Measurements from ENCODE around the gene PPARG.

GRCh38 chr3:12275974-12276650, 12.8 kb upstream of the PPARG start:
- TF ChIP-seq, protein P1, sequence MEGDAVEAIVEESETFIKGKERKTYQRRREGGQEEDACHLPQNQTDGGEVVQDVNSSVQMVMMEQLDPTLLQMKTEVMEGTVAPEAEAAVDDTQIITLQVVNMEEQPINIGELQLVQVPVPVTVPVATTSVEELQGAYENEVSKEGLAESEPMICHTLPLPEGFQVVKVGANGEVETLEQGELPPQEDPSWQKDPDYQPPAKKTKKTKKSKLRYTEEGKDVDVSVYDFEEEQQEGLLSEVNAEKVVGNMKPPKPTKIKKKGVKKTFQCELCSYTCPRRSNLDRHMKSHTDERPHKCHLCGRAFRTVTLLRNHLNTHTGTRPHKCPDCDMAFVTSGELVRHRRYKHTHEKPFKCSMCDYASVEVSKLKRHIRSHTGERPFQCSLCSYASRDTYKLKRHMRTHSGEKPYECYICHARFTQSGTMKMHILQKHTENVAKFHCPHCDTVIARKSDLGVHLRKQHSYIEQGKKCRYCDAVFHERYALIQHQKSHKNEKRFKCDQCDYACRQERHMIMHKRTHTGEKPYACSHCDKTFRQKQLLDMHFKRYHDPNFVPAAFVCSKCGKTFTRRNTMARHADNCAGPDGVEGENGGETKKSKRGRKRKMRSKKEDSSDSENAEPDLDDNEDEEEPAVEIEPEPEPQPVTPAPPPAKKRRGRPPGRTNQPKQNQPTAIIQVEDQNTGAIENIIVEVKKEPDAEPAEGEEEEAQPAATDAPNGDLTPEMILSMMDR (IDR thresholded peaks at IDR 0.05): no peak
- no peak for TF ChIP-seq POLR2A (IDR thresholded peaks at IDR 0.05)

Data from Peyer's patch (tissue), 4 donors.